Forelimb muscle (tissue), 1 donor: Measurements from ENCODE around the gene TUBB. TPM values are rescaled to one million over a fixed set of nuclear protein-coding genes. Genes with fewer than 3 reads are reported as not detected.
A peak's percentile ranks its signal among the peaks of the same experiment; 100 is the strongest.

Source experiments
- DNase-seq: peaks from one replicate; pipeline ENCODE4 v3.0.0-alpha.2; 2013; ENCODE audit warnings: low read depth
- polyA plus RNA-seq: library from polyadenylated mRNA; unstranded; fragments of 120-200 nt; gene quantifications from one replicate; pipeline ENCODE4 v1.2.1, GENCODE V29; 2013; ENCODE audit not compliant: insufficient read length

TUBB gene
- polyA plus RNA-seq, 1 donor, result 663 TPM

DNA sequence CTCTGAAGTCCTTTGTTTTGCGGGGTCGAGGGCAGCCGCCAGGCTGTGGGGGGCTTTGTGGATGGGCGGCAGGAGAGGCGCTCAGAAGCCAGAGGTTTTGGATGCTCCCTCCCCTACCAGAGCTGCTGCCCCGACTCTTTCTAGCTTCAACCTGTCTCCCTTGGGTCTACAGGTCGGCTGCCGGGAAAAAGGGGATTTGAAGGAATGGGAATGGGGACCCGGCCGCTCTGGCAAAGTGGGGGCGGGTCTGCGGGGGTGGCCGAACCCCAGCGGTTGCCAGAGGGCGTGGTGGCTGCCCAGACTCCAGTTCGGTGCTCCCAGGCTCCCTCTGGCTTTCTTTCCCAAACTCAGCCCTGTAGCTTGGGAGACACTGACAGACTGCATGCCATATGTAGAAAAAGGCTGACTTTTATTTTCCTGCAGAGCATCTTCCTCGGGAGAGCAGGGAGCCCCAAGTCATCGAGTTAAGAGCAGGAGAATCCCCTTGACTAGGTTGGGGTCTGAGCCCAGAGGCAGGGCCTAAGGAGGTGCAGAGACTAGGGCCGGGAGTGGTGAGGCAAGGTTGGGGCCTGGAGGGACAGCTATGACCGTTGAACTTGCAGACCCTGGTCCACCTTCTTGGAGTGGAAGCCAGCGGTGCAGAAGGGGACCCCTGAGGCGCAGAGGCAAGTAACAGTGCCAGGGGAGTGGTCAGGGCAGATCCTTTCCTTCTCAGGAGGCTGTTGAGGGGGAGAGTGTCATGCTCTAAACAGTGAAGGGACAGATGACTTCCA lies 32.3 kb upstream of the TUBB start:
- no peak for DNase-seq

DNA sequence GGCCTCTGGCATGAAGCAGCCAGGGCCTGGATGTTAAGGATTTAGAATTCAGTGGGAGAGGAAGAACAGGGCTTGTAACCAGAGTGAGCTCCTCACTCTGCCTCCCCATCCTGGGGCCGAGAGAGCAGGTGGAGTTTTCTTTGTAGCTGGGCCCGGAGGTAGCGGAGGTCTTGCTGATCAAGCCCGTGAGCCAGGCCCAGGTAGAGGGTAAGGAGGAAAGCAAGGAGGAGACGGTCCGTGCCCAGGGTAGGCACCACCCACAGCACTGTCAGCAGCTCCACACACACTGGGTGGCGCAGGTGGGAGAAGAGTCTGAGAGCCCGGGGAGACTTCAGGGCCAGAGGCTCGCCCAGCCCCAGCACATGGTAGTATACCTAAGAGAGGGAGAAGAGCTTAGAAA lies 31.6 kb upstream of the TUBB start:
- DNase-seq, result no peak

DNA sequence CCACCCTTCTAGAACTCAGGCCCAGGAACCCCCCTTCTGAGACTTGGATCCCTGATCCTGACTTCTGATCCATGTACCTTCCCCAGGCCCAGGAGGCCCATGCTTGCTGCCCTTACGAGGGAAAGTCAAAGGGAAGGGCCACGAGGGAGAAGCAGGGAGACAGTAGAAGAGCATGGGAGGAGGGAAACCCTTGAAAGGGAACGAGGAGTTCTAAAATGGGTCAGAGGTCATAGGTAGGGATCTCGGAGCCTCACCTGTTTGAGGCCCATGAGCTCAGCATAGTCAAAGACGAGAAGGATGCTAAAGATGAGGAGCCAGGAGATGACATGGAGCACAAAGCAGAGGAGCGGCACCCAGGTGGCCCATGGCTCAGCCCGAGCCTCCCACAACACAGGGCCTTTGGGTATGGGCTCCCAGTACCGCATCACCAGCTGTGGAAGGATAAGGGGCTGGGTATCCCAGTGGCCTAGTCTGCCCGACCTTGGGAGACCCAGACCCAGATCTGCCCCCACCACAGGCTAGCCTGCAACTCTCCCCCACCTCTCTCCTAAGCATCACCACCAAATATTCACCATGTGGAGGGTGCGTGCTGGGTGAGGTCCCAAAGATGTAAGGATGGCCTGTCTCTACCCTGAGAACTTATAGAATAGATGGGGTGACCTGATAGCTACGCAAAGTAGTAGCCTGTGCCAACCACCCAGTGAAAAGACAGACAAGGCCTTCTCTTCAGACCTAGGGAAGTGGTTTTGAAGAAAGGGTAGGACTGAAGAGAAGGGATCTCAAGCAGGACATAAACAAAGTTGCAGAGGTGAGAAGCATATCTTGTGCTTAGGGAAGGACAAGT lies 30.9 kb upstream of the TUBB start:
- DNase-seq, result no peak

DNA sequence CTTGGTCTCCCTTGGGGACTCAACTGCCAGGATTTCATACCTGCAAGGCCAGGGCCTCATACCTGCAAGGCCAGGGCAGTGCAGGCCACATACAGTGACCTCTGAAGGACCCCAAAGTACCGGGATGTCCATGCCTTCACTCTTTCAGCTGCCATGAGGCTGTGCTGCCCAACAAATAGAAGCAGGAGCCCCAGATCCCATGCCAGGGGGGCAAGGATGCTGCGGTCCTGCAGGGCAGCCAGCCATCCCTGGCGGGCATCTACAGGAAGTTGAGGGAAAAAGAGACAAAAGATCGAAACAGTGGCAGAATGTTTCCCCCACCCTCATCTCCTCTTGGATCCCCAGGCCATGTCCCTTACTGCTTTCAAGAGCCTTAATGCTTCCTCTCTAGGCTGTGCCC lies 30.2 kb upstream of the TUBB start:
- no peak for DNase-seq

- no peak for DNase-seq
Measured at GRCh38 chr6:30690403-30691207, 29.5 kb upstream of the TUBB start, which contains the start of gene NRM. Gene NRM, minus strand, starts transcription at chr6:30690984. Its CDS starts 10 bp downstream, at chr6:30690974.

GRCh38 chr6:30691208-30691847 lies 28.8 kb upstream of the TUBB start:
- DNase-seq, result no peak

DNA sequence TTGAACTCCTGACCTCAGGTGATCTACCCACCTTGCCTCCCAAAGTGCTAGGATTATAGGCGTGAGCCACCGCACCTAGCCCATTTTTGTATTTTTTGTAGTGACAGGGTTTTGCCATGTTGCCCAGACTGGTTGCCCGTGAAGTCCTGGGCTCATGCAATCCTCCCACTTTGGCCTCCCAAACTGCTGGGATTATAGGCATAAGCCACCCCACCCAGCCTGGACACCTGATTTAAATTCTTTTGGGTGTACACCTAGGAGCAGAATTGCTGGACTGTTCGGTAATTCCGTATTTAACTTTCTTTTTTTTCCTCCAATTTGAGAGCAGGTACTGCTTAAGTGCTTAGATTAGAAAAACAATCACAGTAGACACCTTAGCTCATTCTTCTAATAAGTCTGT lies 23.7 kb upstream of the TUBB start:
- no peak for DNase-seq

DNA sequence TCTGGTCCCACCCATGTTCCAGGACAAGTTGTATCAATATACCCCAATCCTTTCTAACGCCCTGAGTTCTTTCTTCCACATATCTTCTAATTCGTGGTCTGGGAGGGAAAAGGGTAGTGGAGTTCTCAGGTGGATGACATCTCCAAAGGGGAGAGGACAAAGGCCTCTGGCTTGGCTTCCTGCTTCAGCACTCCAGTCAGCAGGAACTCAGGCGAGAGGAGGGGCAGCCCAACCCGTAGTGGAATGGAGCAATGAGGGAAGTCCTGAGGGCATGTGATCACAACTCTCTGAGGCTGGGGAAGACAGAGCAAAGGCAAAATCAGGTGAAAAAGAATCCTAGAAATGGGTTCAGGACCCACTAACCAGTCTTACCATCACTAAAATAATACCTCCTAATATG lies 19.8 kb upstream of the TUBB start:
- DNase-seq, result no peak

DNA sequence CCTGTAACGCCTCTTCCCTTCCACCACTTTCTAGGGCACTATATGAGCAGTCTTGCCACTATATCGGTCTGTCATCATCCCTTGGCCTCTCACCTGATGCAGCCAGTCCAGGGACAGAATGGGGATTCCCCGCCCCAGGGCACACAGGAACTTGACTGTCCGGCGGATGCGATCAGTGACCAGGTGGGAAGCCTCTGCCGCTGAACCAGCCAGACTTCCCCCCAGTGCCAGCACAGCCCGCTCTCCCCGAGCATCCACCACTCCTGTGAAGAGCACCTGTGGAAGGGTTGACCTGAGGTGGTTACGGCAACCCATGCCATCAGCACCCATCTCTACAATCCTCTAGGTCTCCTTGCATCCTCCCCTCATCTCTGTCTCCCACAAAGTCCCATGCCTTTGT lies 17.1 kb upstream of the TUBB start:
- no peak for DNase-seq

DNA sequence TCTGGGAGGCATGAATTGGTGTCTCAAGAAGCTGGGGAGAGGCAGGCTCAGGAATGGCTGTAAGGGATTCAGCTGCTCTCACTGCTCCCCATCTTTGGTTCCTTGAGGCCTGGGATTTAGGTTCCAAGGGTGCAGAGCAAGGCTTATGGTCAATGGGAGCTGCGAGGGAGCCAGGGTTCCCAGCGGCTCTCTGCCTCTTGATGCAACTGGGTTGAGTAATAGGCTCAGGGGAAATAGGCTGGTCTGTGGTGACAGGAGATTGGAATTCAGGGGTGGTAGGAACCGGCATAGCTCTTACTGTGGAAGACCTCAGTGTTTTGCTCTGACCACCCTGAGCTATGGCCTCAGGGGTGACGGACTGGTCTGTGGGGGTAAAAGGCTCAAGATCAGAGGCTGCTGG lies 16.3 kb upstream of the TUBB start:
- DNase-seq, result no peak

- DNase-seq, result no peak
Measured at GRCh38 chr6:30705620-30706019, 14.5 kb upstream of the TUBB start.

DNA sequence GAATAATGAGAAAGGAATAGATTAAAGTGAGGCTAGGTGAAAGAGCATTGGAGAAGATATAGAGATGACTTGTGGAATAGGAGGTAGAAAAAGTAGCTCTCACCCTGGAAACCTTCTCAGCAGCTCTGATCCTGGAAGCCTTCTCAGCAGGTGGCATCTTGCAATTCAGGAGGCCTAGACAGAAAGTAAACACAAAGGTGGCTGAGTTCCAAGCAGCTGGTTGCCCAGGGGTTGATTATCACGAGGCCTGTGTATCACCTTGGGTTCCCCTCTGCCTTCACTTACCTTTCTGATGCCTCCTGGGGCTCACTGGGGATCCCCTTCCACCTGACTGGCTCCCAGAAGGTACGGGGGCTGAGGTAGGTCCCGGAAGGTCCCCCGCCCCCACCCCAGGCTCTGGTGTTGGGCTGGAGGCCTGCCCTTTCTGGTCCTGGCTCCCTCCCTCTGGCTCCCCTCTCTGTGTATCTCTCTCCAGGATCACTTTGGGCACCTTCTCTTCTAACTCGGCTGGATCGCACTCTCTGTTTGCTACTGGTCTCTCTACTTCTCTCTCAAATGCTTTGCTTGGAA lies 12.8 kb upstream of the TUBB start:
- no peak for DNase-seq

- DNase-seq, result no peak
Measured at GRCh38 chr6:30709101-30709868, 10.9 kb upstream of the TUBB start.

DNA sequence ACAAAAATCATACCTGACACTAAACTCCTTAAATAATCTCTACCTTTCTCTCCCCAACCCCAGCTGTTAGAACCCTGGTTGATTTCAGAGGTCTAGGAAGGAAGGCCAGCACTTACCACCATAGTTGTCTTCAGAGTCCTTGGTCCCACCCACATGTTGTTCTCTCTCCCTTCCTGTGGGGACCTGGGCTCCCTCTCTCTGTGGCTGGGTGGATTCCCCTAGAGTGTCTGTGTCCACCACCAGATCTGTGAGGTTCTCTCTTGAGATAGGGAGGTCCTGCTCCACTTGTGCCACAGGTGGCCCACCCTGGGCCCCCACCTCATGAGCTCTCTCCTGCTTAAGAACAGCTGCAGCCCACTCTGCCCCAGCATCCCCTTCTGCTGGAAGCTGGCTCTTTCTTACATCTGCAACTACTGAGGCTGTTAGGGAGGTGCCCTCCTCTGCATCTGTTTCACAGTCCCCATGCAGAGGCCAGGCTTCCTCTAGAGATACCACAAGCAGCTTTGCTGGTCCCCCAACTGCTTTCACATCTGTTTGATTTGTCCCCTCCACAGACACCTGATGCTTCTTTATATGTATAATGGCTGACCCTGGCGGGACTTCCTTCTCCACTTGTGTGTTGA lies 8.3 kb upstream of the TUBB start:
- DNase-seq, result no peak

GRCh38 chr6:30712441-30712945 lies 7.7 kb upstream of the TUBB start:
- DNase-seq, result no peak

GRCh38 chr6:30714263-30714662 lies 5.9 kb upstream of the TUBB start:
- no peak for DNase-seq

DNA sequence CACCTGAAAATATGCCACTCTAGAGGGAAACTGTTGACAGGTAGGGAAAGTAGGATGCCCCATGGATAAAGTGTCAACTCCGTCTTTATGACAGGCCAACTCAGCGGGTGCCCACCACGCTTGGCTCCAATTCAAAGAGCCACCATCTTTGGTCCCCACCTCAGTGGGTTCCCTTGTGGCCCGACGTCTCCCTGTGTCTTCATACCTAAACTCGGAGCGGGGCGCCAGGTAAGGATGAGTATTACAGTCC lies 3.3 kb upstream of the TUBB start:
- DNase-seq, result no peak

GRCh38 chr6:30717129-30717844 lies 2.9 kb upstream of the TUBB start, which contains the start of gene MDC1:
Gene MDC1, minus strand, starts transcription at chr6:30717281. Its CDS starts 2,106 bp downstream, at chr6:30715175.
- DNase-seq, result peak; percentile 98
